HG03103 (cell line): Measurements from ENCODE around the gene FAAH2.
"Not testable (repeated sequence)": the region's sequence is repeated elsewhere in the genome, so short reads cannot be mapped to it uniquely, and the experiment has no call there.

Experiments used
- ATAC-seq: cut with Tn5 transposase; IDR thresholded peaks from one replicate; pipeline ENCODE4 v1.9.1; 2021; ENCODE audit warnings: low read depth; ENCODE audit not compliant: unreplicated experiment

Gene FAAH2

GRCh38 chrX:57379296-57379695 is 92.8 kb downstream of the FAAH2 start:
- ATAC-seq = no peak

GRCh38 chrX:57380026-57380796 is 93.7 kb downstream of the FAAH2 start:
- ATAC-seq = peak; percentile 82

GRCh38 chrX:57394162-57394561 is 107.7 kb downstream of the FAAH2 start:
- ATAC-seq = not testable (repeated sequence)

- not testable (repeated sequence) for ATAC-seq
Measured at GRCh38 chrX:57403191-57403590, 116.7 kb downstream of the FAAH2 start.

DNA sequence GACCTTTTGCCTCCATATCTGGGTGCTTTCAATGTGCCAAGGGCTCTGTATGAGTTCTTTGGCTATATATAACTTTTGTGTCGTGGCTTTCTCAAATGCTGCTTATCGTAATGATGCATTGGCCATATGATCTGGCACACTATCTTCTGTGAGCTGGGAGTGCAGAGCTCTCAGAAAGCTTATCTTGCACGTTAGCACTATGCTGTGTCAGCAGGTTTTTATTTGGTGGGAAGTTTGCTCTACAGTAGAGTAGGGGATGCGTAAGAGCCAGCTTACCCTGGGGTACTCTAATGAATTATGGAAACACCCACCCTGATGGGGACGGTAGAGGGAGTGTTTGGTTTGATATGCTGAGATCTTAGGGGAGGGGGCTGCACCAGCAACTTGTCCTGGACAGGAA is 119.6 kb downstream of the FAAH2 start:
- no peak for ATAC-seq

DNA sequence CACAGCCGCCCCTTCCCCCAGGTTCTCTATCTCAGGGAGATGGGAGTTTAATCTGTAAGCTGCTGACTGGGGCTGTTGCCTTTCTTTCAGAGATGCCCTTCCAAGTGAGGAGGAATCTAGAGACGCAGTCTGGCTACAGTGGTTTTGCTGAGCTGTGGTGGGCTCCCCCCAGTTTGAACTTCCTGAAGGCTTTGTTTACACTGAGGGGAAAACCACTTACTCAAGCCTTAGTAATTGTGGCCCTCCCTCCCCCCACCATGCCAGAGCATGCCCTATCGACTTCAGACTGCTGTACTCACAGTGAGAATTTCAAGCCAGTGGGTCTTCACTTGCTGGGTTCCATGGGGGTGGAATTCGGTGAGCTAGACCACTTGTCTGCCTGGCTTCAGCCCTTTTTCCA is 131.3 kb downstream of the FAAH2 start:
- no peak for ATAC-seq

DNA sequence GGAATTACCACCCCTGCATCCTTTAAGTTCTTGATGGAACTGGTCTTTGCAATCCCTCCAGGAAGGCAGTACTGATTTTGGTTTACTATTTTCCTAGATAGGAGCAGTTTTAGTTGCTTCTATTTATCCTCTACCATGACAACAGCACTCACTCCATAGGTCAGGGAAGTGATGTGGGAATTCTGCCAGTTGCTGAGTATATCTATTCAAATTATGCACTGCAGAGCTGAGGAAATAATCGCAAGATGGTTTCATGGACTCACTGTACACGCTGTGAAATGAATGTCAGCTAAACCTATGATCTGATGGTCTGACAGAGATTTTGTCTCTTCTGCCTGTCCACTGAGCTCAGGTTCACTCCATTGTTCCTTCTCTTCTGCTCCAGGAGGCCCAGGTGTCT is 135.8 kb downstream of the FAAH2 start:
- ATAC-seq = no peak

DNA sequence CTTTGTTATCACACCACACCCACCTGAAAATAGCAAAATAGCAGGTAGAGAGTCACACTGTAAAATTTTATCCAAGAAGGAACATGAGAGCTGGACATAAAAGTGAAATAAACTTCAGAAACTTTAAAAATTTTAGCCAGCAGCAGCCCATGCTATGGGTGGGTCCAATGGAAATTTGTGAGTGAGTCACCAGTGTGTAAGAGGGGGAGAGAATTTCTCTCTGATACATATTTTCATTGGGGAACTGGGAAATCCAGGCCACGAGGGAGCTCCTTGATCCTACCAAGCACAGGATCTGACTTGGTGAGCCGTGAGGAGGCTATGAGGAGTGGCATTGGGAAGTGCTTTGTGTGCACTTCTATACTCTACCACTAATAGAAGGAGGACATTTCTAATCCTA is 136.3 kb downstream of the FAAH2 start:
- no peak for ATAC-seq

DNA sequence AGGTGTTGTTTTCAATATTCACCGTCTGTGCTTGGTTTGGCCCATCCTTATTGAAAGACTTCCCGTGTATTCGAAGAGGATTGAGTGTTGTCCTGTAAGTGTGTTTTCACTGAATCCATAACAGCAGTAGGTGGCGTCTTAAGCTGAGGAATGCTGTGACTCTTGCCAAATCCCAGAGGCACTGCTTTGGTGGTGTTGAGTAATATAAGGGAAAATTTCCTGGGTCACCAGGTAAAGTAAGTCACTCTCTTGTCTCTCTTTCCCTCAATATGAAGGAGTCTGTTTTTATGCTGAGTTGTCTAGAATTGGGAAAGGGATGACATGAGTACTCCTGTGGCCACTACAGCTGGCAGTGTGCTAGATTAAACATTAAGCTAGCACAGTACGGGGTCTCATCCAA is 158.6 kb downstream of the FAAH2 start:
- ATAC-seq = no peak

DNA sequence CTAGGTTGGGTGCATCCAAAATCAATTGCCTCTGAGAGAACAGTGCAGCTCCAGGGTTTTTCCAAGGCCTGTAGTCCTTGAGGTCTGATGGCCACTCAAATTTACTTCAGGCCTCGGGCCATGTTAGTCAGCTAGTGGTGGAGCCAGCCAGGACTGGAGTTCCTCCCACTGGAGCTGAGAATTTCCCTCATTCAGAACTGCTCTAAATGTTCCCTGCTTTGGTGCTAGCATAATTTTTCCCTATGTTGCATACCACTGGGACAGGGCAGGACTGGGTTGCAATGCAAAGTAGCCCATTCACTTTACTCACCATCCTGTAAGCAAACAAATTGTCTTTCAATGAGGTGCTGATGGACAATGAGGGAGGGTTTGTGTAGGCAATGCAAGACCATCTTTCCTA is 159.3 kb downstream of the FAAH2 start:
- no peak for ATAC-seq

- ATAC-seq = no peak
Measured at GRCh38 chrX:57447856-57448255, 161.3 kb downstream of the FAAH2 start.

DNA sequence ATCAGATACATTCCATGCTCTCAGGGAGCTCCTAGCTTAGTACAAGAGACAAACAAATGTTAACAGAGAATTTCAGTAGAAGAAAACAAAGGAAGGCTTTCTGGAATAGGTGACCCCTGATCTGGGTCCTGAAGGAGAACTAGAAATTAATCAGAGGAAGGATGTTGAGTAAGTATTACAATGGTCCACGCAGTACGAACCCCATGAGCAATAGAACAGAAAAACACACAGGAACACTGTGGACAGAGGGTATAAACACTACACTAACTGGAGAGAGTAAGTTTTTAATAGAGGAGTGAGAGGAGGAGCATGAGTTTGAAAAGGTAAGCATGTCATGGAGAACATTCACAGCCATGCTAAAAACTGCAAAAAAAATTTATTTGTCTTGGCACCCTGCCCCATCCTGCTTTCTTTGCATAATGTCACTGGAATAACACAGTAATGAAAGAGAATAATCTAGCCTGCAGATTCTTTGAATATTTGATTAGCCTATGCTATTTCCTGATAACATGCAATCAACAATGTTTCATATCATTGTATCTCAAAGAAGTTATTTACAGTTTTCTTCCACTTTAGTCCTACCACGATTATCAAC is 165.0 kb downstream of the FAAH2 start:
- ATAC-seq = no peak

- ATAC-seq = no peak
Measured at GRCh38 chrX:57453901-57454300, 167.4 kb downstream of the FAAH2 start.

DNA sequence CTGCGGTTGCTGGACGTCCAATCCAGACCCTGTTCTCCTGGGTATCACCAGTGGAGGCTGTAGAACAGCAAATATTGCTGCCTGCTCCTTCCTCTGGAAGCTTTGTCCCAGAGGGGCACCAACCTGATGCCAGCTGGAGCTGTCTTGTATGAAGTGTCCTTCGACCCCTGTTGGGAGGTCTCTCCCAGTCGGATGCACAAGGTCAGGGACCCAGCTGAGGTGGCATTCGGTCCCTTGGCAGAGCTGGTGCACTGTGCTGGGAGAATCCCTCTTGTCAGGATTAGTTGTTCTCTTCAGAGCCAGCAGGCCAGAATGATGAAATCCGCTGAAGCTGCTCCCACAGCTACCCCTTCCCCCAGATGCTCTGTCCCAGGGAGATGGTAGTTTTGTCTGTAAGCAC is 195.0 kb downstream of the FAAH2 start:
- ATAC-seq = no peak

DNA sequence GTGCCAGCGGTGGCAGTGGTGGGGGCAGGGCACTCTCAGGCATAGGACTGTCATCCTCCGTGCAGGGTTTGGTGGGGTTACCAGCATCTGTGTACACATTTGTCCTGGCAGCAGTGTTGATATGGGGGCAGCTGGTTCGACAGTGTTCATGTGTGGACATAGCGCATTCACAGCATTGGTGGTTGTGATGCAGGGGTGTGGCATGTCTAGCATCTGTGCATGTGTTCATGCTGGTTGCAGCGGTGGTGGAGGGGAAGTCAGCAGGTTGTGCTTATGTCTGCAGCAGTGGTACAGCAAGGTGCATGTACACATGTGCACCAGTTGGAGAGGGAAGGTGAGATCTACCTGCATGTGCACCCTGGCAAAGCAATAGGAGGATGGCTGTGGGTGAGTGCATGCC is 230.0 kb downstream of the FAAH2 start:
- no peak for ATAC-seq

- no peak for ATAC-seq
Measured at GRCh38 chrX:57519578-57520118, 233.1 kb downstream of the FAAH2 start.

DNA sequence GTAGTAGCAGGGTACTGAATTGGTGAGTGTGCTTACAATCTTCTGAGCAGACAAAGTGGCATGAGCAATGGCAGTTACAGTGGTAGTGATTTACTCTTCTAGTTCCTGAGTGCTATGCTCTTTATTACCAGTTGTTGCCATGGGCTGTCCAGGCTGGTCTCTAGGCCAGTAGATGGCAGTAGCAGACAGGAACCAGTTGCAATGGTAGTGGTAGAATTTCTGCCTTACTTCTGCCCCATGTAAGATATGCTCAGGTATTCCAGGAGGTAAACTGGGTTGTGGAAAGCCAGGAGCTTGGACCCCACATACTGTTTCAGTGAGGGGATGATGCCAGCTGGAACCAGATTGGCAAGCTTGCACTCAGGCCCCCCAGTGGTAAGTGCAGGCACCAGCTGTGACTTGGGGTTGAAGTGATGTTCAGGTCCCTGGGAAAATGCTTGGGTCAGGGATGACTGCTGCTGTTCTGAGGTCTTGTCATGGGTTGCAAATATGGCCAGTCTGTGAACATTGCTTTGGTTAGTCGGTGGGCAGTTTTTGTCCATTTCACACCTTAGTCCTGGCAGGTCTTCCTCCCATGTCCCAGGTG is 242.3 kb downstream of the FAAH2 start:
- ATAC-seq = no peak
